Activated gamma-delta T cell (primary cell): ENCODE measurements around the gene LAMP1.
"Not testable (repeated sequence)": the region's sequence is repeated elsewhere in the genome, so short reads cannot be mapped to it uniquely, and the experiment has no call there.

ENCODE experiments used
- DNase-seq: peaks from one replicate; lab custom pipeline; 2025; lab: John Stamatoyannopoulos, UW

The LAMP1 gene

DNA sequence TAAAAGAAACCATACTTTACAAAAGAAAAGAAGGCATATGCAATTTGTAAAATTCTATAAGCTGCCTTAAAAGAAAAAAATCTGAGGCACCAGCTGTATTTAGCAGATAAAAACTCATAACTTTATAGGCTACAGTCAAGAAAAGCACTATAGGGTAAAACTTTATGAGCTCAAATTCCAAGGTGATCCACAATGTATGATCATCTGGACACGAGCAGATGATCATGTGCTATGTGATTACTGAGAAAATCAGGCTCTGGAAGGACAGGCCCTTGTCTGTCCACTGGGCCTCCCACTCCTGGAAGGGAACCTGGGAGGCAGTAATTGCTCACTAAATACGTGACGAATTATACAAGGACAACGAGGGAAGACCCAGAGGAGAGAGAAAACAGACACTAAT is 59.6 kb downstream of the LAMP1 start:
- no peak for DNase-seq

DNA sequence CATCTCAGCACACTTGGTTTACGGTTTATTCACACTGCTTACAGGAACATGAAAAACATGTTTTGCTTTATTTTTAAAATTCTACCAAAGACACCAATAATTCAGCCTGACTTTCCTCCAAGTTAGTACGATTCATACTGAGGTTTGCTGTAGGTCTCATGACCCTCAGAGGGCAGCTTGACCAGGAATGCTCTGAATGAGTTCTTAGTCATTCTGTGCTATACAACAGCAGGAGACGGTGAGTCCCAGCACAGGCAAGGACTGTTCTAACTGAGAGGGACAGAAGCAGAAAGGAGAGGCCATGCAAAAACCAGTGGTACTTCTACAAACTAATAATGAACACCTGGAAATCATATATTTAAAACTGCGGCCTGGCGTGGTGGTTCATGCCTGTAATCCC is 60.5 kb downstream of the LAMP1 start:
- no peak for DNase-seq

DNA sequence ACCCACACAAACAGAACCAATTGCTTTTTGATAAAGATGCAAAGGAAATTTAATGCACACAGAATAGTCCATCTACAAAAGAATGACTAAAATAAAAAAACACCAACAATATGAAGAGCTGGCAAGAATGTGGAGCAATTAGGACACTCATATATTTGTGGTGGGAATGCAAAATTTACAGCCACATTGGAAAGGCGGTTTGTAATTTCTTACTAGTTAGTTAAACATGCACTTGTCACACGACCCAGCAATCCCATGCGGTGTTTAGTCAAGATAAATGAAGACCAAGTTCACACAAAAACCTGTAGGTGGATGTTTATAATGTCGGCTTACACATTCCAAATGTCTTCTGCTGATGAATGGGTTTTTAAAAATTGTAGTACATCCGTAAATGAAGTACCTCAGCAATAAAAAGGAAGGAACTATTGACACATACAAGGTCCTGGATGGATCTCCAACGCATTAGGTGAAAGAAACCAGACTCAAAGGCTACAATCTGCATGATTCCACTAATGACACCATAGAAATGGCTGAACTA is 61.7 kb downstream of the LAMP1 start:
- DNase-seq = no peak

- no peak for DNase-seq
Measured at GRCh38 chr13:113359571-113359970, 62.5 kb downstream of the LAMP1 start.

GRCh38 chr13:113360446-113360845 is 63.4 kb downstream of the LAMP1 start:
- DNase-seq = no peak

DNA sequence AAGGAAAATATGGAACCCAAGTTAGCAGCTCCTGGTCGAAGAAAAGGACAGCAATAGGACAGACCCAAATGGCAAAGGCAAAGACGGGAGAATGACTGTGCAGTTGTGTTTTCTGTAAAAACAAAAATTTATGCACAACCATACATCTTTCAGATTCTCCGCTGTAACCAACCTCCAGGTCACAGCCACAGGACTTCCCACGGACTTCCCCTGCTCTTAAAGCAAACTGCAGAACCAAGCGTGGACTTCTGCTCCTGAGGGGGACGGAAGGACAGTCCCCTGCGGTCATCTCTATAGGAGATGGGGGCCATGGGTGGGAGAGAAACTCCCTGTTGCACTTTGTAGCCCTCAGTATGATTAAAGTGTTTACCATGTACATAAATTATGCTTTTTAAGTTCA is 64.4 kb downstream of the LAMP1 start:
- DNase-seq = no peak

DNA sequence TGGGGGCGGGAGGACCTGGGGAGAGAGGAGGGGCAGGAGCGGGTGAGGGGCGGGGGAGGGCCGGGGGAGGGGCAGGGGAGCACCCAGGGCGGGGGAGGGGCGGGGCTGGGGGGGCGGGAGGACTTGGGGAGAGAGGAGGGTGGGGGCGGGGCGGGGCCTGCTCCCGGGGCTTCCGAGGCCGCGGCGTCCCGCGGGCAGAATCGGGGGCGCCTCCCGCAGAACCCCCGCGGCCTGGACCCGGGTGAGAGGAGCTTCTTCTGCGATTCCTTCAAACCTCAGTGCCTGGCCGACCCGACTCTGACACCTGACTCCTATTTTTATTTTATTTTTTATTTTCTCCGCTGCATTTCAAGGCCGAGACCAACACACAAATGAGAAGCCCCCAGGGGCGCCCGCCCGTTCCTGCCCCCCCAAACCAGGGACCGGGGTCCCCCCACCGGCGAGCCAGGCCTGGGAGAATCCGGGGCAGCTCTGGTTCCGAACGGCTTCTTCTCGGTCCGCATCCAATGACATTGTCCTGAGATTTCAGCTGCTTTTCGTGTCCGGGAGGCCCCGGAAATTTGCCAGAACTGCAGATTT is 67.4 kb downstream of the LAMP1 start:
- no peak for DNase-seq

- DNase-seq = no peak
Measured at GRCh38 chr13:113364901-113365582, 68.0 kb downstream of the LAMP1 start.

GRCh38 chr13:113365583-113365970 is 68.5 kb downstream of the LAMP1 start:
- no peak for DNase-seq

GRCh38 chr13:113365971-113366588 is 69.0 kb downstream of the LAMP1 start:
- no peak for DNase-seq

DNA sequence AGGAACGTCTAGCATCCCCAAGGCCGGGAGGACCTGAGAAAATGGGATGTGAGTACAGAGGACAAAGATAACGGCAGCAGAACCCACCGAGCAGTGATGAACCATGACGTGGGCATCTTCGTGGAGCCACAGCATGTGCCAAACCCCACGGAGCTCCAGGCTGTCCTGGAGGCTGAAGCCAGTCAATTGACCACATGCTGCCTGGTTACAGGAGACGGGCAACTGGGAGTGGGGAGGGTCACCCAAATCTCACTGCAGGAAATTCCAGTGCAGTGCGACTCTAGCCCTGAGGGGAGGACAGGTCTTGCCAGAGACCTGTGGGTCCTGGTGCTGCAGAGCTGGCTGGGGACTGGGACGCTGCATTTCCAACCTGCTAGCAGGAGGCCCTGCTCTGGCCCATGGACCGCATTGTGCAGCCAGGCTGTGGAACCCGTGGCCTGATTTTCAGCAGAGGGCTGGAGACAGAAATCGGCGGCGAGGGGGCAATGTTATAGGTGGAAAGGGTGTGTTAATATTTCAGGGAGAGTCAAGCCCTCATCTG is 70.1 kb downstream of the LAMP1 start:
- no peak for DNase-seq

DNA sequence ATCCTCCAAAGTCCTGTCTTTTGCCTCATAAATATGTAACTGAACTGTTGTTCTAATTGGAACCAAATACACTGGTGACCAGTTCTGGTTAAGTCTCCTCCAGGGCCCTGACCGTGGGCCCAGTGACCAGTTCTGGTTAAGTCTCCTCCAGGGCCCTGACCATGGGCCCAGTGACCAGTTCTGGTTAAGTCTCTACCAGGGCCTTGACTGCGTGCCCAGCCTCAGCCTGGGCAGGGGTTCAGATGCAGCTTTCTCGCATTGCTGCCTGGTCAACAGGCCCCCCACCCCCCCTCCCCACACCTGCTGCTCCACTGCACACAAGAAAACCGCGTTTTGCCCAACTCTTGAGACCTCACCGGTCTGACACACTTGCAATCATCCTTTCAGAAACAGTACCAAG is 70.7 kb downstream of the LAMP1 start:
- no peak for DNase-seq

- not testable (repeated sequence) for DNase-seq
Measured at GRCh38 chr13:113368353-113368752, 71.3 kb downstream of the LAMP1 start.

GRCh38 chr13:113369189-113369588 is 72.2 kb downstream of the LAMP1 start:
- DNase-seq = no peak

DNA sequence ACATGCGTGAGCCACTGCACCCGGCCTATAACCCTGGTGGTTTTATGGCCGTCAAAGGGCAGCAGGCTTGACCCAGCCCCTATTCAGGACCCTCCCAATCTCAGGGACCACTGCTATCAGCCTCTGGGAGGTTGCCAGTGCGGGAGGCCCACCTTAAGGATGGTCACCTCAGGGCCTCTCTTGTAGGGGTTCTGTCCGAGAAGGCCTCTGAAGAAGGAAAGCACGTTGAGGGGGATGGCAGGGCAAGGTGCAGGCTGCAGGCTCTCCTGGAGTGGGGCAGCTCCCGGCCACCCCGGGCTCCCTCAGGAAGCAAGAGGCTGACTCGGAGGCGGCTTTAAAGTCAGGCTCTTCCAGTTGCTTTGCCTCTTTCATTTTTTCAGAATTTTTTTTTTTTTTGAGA is 72.8 kb downstream of the LAMP1 start:
- DNase-seq = no peak

DNA sequence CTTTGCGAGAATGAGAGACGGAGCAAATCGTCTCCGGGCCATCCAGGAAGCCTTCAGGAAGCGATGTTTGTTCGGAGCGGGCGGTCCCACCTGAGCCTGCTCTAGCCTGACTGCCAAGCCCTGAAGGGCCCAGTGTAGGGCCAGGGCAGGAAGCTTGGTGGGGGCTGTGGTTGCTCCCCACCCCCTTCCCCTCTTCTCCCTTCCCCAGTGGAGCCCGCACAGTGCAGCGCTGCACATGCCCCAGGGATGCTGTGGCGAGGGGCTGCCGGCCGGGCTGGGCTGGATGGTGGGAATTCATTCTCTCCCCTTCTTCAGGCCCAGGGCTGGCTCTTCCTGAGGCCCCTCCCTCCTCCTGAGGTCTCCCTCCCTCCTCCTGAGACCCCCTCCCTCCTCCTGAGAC is 74.0 kb downstream of the LAMP1 start:
- DNase-seq = no peak

- DNase-seq = not testable (repeated sequence)
Measured at GRCh38 chr13:113371701-113372100, 74.7 kb downstream of the LAMP1 start.
